ENCODE measurements around the gene KLHL35. TPM values are rescaled to one million over a fixed set of nuclear protein-coding genes. Genes with fewer than 3 reads are reported as not detected.
A peak's percentile ranks its signal among the peaks of the same experiment; 100 is the strongest.

The KLHL35 gene, protein sequence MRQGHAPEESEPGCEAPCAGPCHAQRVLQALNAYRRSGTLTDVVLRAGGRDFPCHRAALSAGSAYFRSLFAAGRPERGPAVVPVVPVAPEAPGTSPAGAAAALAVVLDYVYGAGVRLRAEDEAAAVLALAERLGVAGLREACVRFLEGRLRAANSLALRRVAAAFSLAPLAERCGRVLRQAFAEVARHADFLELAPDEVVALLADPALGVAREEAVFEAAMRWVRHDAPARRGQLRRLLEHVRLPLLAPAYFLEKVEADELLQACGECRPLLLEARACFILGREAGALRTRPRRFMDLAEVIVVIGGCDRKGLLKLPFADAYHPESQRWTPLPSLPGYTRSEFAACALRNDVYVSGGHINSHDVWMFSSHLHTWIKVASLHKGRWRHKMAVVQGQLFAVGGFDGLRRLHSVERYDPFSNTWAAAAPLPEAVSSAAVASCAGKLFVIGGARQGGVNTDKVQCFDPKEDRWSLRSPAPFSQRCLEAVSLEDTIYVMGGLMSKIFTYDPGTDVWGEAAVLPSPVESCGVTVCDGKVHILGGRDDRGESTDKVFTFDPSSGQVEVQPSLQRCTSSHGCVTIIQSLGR
- polyA plus RNA-seq (ENCODE audit: insufficient read length): 6.6 TPM

GRCh38 chr11:75432911-75433321, at the start of gene KLHL35:
KLHL35 (minus strand) TSS chr11:75433203; CDS start chr11:75430629, 2,574 bp downstream.
- no peak for DNase-seq

- DNase-seq: no peak
Measured at GRCh38 chr11:75481922-75482606, 49.1 kb upstream of the KLHL35 start.

- no peak for DNase-seq
Measured at GRCh38 chr11:75481223-75481921, 48.4 kb upstream of the KLHL35 start.

- DNase-seq: no peak
Measured at GRCh38 chr11:75480185-75481175, 47.5 kb upstream of the KLHL35 start.

DNA sequence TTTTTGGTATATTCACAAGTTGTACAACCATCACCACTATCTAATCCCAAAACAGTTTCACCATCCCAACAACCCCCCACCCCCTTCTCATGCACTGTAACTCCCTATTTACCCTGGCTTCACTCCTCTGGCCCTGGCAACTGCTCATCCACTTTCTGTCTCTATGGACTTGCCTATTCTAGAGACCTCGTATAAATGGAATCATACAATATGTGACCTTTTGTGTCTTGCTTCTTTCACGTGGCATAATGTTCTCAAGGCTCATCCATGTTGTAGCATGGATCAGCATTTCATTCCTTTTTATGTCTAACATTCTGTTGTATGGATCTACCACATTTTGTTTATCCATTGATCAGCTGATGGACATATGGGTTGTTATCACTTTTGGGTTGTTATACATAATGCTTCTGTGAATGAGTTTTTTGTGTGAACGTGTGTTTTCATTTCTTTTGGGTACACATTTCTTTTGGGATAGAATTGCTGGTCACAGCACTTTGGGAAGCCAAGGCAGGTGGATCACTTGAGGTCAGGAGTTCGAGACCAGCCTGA, 46.7 kb upstream of the KLHL35 start:
- no peak for DNase-seq

DNA sequence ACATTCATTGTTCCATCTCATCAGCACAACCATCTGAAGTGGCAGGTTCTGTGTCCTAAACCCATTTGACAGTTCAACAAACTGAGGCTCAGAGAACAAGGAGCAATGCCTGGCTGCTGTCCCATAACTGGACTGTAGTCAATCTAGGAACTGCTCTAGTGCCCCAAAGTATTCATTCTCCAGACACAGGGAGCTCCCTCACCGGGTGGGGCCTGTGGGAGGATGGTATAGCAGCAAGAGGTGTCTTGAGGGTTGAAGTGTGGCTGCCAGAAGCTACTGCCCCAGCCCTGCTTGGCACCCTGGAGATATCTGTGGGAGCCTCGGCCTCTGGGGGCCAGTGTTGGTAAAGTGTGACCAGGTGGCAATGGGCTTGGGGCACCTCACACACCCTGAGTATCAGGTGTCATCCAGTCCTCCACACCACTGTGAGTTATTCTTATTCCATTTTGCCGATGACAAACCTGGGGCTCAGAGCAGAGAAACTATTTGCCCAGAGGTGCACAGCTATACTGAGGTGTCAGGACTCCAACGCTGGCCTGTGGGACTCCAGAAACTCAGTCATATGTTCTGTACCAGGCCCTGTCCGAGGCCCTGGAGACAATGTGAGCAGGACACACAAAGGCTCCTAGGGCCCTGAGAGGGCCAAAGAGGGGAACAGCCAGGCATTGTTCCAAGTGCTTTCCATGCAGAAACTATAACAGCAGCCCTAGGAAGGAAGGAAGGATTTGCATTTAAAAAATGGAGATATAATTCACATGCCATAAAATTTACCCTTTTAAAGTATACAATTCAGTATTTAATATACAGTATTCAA, 46.0 kb upstream of the KLHL35 start:
- no peak for DNase-seq

- DNase-seq: no peak
Measured at GRCh38 chr11:75477614-75477935, 44.6 kb upstream of the KLHL35 start.

GRCh38 chr11:75476739-75477613, 44.0 kb upstream of the KLHL35 start:
- no peak for DNase-seq

DNA sequence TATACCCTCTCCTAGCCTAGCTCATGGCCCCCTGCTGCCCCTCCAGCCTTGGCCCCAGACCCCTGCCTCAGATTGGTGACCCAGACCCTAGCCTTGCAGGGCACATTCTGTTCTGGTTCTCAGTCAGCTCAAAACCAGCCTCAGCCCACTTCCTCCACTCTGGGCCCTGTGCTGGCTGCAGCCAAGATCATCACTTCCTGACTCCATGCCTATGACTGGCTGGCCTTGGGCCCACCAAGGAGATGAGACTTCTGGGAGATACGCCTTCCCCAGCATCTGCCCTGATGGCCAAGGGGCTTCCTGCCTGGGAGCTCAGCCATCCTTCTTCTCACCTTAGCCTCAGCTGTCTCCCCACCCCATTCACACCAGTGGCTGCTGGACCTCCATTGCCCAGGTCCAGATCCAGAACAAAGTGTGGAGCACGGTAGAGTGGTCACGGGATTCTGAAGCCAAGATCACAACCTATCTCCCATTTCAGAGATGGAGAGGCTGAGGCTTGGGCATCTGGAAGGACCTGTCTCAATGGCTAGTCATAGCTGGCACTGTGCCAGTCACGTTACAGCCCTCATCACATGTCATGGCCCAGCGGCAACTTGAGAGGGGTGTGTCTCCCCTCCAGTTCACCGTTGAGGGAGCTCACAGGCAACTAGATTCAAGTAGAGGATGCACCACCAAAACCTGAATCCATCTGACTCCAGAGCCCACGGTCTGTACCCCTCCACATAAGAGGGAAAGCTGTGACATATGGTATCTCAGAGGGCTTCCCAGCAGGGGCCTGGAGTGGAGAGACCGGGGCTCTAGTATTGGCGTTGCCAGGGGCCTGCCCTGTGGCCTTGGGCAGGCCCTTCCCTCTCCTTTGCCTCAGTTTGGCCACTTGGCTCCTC, 43.0 kb upstream of the KLHL35 start:
- DNase-seq: no peak

GRCh38 chr11:75474878-75475766, 42.1 kb upstream of the KLHL35 start:
- peak; percentile 61 for DNase-seq

GRCh38 chr11:75474240-75474639, 41.2 kb upstream of the KLHL35 start:
- no peak for DNase-seq

GRCh38 chr11:75473684-75474083, 40.7 kb upstream of the KLHL35 start:
- DNase-seq: no peak

DNA sequence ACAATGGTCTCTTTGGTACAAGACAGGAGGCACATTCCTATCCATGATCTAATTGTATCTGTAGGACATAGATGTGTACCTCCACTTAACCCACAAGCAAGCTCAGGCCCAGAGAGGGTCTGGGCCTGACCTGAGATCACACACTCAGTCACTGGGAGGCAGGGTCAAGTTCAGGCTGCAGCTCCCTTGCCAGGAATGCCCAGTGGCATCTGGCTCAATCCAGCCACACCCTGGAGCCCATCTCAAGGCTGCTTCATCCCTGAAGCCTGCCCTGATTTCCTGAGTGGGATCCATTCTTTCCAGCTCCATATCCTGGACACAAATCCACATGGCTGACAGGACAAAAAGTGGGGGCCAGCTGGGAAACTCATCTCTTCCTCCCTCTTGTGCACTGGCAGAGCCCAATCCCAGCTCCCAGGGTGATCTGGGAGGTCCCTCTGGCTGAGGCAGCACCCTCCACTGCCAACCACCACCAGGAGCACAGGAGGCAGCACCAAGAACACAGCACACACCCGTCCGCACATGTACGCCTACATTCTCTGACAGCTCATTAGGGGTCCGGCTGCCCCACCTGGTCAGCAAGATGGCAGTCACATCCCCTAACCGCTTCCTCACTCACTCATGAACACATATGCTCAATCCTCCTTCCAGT, 39.2 kb upstream of the KLHL35 start:
- no peak for DNase-seq

DNA sequence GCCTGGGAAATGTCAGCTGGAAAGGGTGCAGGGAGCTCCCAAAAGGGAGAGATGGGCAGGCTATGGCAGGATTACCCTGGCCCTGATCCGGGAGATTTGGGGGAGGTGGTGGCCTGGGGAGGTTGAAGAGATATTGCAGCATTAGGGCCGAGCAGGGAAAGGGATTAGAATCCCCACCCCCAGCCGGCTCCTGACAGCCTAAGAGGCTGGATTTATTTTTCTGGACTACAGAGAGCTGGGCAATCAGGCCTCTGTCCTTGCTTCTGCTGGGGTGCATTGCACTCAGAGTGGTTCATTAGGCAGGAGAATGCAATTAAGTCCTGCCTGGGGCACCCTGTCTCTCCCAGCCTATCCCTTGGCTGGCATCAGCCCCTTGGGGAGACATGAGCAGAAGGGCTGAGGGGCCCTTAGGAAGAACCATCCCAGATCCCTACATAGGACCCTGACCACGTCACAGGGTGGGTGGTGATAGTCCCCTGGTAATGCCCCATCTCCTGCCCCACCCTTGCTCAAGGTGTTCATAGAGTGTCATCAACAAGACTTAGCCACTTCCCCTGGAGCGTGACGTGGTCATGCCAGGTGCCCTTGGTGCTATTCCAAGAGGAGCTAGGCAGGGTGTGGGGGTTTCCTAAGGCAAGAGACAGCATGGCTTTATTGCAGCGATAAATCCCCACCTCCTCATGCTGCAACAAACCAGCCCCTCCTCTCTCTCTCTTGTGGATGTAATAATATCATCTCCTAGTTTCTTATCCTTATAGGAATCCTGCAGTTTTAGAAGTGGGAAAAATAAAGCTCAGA, 38.4 kb upstream of the KLHL35 start:
- DNase-seq: no peak

DNA sequence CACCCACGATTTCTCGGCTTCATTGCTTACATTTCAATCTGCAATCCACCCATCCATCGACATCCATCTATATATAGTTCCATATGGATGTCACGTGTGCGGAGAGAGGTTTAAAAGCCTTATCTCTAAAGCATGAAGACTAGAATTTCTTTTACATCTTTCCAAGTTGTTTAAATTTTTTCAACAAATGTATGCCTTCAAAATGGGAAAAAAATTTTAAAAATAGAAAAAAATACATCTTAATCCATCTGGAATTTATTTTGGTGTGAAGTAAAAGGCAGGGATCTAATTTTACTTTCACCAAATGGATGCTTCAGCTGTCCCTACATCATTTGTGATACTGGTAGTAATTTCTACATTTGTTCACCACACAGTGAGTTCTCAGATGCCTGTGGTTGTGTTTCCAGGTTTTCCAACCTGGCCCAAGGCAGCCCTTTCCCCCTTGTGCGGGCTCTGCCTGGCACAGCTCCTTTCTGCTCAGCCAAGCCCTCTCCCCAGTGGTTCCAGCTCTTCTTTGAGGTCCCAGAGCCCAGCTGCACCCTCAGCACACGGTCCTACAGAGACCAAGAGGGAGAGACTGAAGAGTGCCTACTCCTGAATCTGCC, 37.6 kb upstream of the KLHL35 start:
- DNase-seq: no peak
